Measurements from ENCODE around the gene WBP1L. TPM values are rescaled to one million over a fixed set of nuclear protein-coding genes. Genes with fewer than 3 reads are reported as not detected.
"Not testable (repeated sequence)": the region's sequence is repeated elsewhere in the genome, so short reads cannot be mapped to it uniquely, and the experiment has no call there.

WBP1L gene
- total RNA-seq, 6 experiments from 2014 or later: 34.9 to 40.7 (median 38.6) TPM

DNA sequence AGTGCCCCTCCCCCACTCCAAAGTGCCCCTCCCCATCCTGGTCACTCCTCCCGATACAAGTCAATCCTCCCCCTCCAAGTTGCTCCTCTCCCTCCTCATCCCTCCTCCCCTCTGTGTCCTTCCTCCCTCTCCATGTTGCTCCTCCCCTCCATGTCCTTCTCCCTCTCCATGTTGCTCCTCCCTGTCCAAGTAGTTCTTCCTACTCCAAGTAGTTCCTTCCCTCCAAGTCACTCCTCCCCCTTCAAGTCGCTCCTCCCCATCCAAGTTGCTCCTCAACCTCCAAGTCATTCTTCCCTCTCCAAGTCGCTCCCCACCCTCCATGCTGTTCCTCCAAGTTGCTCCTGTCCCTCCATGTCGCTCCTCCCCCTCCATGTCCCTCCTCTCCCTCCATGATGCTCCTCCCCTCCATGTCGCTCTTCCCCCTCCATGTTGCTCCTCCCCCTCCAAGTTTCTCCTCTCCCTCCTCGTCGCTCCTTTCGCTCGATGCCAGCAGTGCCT is 8.6 kb upstream of the WBP1L start:
- no peak overlapping the region for H3K27ac Mint-ChIP-seq
- no peaks in the 10 kb centered on the region for H3K4me1 Mint-ChIP-seq (ENCODE audit: low read depth)
- no peak overlapping the region for H3K4me3 Mint-ChIP-seq
- no peaks in the 10 kb centered on the region for H3K27me3 Mint-ChIP-seq (ENCODE audit: insufficient read depth)
- TF ChIP-seq, protein P1, sequence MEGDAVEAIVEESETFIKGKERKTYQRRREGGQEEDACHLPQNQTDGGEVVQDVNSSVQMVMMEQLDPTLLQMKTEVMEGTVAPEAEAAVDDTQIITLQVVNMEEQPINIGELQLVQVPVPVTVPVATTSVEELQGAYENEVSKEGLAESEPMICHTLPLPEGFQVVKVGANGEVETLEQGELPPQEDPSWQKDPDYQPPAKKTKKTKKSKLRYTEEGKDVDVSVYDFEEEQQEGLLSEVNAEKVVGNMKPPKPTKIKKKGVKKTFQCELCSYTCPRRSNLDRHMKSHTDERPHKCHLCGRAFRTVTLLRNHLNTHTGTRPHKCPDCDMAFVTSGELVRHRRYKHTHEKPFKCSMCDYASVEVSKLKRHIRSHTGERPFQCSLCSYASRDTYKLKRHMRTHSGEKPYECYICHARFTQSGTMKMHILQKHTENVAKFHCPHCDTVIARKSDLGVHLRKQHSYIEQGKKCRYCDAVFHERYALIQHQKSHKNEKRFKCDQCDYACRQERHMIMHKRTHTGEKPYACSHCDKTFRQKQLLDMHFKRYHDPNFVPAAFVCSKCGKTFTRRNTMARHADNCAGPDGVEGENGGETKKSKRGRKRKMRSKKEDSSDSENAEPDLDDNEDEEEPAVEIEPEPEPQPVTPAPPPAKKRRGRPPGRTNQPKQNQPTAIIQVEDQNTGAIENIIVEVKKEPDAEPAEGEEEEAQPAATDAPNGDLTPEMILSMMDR (IDR thresholded peaks at IDR 0.05): no peak
- no peaks in the 10 kb centered on the region for H3K9me3 Mint-ChIP-seq
- DNase-seq: no peak
- peaks cover 12% of the 10 kb centered on the region for H3K36me3 Mint-ChIP-seq (ENCODE audit: low read depth)

DNA sequence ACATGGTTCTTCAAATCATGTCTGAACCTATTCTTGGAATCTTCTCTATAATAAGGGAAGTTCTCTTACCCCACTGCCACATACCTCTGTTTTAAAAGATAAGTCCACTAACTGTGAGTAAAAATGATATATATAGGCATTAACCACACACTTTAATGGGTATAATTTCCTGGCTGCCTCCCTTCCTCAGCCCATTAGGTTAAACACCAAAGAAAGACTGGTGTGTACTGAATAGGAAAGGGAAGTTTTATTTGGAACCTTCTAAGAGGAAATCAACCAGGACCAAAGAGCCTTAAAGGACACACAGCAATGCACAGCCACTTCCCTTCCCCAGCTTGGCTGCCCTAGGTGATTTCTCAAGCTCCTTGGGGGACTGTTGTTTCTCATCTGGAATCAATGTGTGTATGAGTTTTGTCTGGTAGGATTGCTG is 5.0 kb upstream of the WBP1L start:
- Mint-ChIP-seq H3K27ac (no peak overlapping the region), H3K27me3 (ENCODE audit: insufficient read depth) (no peaks in the 10 kb centered on the region), H3K36me3 (ENCODE audit: low read depth) (peaks cover 8% of the 10 kb centered on the region; the same call in 1 of the 2 replicates), H3K9me3 (no peaks in the 10 kb centered on the region), H3K4me3 (no peak overlapping the region), H3K4me1 (ENCODE audit: low read depth) (peaks cover 11% of the 10 kb centered on the region)
- TF ChIP-seq, protein P1 (IDR thresholded peaks at IDR 0.05): no peak
- no peak for DNase-seq

DNA sequence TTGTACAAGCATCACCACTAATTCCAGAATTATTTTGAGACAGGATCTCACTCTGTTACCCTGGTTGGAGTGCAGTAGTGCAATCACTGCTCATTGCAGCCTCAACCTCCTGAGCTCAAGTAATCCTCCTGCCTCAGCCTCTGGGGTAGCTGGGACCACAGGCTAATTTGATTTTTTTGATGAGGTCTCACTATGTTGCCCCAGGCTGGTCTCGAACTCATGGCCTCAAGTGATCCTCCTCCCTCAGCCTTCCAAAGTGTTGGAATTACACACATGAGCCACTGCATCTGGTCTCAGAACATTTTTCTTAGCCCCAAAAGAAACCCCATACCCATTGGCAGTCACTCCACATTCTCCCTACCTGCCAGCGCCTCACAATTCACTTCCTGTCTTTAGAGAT is 3.5 kb upstream of the WBP1L start:
- Mint-ChIP-seq H3K9me3 (no peaks in the 10 kb centered on the region), H3K27me3 (ENCODE audit: insufficient read depth) (no peaks in the 10 kb centered on the region; the same call in 1 of the 2 replicates), H3K36me3 (ENCODE audit: low read depth) (no peaks in the 10 kb centered on the region; the same call in 1 of the 2 replicates), H3K4me1 (ENCODE audit: low read depth) (peaks cover 19% of the 10 kb centered on the region), H3K4me3 (no peak overlapping the region), H3K27ac (no peak overlapping the region)
- TF ChIP-seq, protein P1 (IDR thresholded peaks at IDR 0.05): no peak
- no peak for DNase-seq

DNA sequence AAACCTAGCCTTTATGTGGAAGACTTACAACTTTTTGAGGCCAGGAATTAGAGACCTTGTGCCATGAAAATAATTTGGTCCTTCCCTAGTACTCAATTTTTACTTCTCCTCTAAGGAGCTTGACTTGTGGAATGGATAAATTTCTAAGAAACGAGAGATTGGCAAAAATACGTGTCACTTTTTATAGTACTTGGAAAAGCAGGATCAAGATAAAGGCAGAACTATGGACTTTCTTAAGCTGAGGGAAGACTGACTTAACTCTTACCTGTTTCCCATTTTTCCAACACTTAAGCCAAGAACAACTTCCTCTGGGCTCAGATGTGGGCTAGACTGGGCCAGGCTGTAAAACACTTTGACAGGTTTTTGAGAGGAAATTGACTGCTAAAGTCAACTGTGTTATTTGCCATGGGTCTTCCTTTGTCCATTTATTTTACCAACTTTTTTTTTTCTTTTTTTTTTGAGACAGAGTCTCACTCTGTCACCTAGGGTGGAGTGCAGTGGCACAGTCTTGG is 2.0 kb upstream of the WBP1L start:
- Mint-ChIP-seq H3K27me3 (ENCODE audit: insufficient read depth) (peaks cover 1% of the 10 kb centered on the region), H3K9me3 (no peaks in the 10 kb centered on the region), H3K36me3 (ENCODE audit: low read depth) (no peaks in the 10 kb centered on the region; the same call in 1 of the 2 replicates), H3K4me1 (ENCODE audit: low read depth) (peaks cover 35% of the 10 kb centered on the region), H3K27ac (no peak overlapping the region), H3K4me3 (no peak overlapping the region)
- DNase-seq: no peak
- TF ChIP-seq, protein P1 (IDR thresholded peaks at IDR 0.05): no peak

DNA sequence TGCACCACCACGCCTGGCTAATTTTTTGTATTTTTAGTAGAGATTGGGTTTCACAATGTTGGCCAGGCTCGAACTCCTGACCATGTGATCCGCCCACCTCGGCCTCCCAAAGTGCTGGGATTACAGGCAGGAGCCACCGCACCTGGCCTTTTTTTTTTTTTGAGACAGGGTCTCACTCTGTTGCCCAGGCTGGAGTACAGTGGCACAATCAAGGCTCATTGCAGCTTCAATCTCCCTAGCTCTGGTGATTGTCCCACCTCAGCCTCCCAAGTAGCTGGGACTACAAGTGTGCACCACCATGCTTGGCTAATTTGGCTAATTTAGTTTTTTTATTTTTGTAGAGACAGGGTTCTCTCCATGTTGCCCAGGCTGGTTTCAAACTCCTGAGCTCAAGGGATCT is 1.4 kb upstream of the WBP1L start:
- Mint-ChIP-seq H3K4me1 (ENCODE audit: low read depth) (peaks cover 35% of the 10 kb centered on the region), H3K27ac (peak overlapping the region; percentile 79; the same call in 1 of the 2 replicates)
- H3K36me3 Mint-ChIP-seq (ENCODE audit: low read depth); H3K4me3 Mint-ChIP-seq; H3K27me3 Mint-ChIP-seq (ENCODE audit: insufficient read depth); H3K9me3 Mint-ChIP-seq; DNase-seq: not testable (repeated sequence)

DNA sequence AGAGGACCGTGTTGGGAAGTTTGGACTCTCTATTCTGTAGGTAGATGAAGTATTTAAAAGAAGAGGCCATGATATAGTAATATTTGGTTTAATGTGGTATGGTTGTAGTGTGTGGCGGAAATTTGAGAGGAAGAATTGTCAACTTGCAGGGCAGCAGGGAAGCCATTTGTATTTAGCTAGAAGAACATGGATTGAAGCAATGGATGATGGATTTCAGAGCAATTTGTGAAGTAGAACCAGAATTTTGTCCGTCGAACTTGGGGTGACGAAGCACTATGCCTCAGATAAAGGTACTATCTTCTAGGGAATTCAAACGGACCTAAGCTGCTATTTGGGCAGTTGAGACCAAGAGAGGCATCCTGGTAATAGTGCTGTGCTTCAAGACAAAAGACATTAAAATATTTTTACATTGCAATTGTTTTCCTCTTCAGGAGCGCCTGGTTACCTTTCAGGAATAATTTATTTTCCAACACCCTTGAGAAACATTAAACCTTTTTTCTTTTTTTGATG is 615 bp upstream of the WBP1L start:
- H3K9me3 Mint-ChIP-seq: no peaks in the 10 kb centered on the region
- TF ChIP-seq, protein P1 (IDR thresholded peaks at IDR 0.05): no peak
- no peaks in the 10 kb centered on the region; the same call in 1 of the 2 replicates for H3K36me3 Mint-ChIP-seq (ENCODE audit: low read depth)
- H3K4me1 Mint-ChIP-seq (ENCODE audit: low read depth): peaks cover 35% of the 10 kb centered on the region
- H3K4me3 Mint-ChIP-seq: peak overlapping the region; percentile 95
- H3K27ac Mint-ChIP-seq: peak overlapping the region; percentile 79
- DNase-seq: no peak
- peaks cover 1% of the 10 kb centered on the region for H3K27me3 Mint-ChIP-seq (ENCODE audit: insufficient read depth)

Measured in HFFc6 (cell line).